Endothelial cell of hepatic sinusoid (primary cell): ENCODE data around the gene LMBR1.
"Not testable (repeated sequence)": the region's sequence is repeated elsewhere in the genome, so short reads cannot be mapped to it uniquely, and the experiment has no call there.

Source experiments
- in situ Hi-C: cut with HindIII; loops from 2 replicates; pipeline ENCODE4 v1.10.0; 2017; ENCODE audit warnings: low sequenced_read_pairs

LMBR1 gene

DNA sequence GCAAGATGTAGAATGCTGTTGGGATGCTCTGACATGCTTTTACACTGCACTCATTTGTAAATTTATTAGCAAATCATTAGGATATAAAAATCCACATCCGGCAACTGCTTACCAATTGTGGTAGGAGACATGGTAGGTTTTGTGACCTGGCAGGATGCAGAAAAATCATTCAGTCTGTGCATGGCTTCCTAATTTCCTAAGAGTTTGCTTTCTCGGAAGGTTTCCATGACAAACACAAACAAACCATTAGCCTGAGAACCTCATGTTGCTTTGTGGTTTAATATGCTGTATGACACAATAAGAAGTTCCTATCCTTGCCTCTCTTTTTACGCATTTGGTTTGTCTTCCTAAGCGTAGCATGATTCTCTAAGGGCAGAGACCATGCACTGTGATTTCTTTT, 14.7 kb upstream of the LMBR1 start:
- in situ Hi-C loops, result no loop called here

DNA sequence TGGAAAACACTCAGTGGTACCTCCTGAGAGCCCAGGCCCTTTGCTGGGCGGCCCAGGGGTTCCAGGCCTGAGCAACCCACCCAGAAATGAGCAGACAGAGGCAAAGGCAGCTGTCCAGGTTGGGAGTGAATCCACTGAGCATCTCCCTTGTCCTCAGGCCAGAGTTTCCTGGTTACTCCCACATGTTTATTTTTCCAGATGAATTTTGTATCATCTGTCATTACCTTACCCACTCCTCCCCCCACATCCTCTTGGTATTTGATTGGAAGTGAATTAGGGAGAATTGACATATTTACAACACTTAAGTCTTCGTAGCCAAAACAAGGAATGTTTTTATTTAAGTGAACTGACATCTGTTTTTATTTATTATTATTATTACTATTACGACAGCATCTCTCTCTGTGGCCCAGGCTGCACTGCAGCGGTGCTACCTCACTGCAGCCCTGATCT, 13.2 kb upstream of the LMBR1 start:
- in situ Hi-C loops, result no loop called here

DNA sequence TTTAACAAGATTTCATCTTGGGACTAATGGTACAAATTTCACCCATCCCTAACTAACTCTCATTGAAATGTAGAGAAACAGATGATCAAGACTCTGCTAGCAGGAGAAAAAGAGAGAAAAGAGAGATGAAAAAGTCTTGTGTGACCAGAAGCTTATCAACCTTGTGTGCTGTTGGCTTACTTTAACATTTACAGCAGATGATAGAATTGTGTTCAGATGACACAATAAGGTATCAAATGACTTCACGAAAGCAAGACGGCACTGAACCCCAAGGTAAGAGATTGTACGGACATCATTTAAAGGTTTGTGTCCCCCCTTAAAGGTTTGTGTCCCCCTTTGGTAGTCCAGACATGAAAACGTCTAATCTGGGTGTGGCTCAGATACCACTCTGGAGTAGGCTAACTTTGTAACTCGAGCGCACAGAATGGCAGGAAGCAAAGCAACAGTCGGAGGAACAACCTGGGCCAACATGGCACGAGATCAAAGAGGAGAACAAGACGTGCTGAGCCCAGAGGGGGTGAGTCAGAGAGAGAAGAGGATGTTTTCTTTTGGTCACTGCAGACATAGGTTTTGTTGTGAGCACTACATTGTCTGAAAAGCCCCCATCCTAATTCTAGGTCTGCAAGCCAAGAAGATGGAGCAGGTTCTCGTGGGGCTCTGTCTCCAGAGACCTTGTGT, 10.4 kb upstream of the LMBR1 start:
- in situ Hi-C loops, result no loop called here

DNA sequence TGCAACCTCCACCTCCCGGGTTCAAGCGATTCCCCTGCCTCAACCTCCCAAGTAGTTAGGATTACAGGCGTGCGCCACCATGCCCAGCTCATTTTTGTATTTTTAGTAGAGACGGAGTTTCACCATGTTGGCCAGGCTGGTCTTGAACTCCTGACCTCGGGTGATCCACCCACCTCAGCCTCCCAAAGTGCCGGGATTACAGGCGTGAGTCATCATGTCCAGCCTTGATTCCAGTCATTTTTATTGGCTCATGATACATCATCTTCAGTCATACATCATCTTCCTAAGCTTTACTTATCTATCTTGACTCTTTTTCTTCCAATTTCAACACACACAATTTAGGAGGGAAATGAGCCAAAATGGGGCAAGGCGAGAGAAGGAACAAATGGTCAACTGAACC, 7.1 kb upstream of the LMBR1 start:
- in situ Hi-C loops, result not testable (repeated sequence)

DNA sequence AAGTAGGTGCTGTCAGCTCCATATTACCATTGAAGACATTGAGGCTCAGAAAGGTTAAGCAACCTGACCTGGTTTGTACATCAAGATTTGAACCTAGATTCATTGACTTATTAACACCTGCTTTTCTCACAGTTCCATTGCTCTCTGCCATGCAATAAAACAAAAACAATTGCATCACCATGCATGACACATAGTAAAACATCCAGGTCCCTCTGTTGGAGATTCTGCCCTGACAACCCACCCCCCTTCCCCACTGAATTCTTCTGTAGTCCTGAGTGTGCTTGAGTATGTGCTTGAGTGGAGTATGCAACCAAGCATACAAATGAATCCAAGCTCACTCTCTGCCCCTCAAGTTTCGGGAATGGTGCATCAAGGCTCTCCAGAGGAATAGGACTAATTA, 6.0 kb upstream of the LMBR1 start:
- in situ Hi-C loops, result no loop called here

DNA sequence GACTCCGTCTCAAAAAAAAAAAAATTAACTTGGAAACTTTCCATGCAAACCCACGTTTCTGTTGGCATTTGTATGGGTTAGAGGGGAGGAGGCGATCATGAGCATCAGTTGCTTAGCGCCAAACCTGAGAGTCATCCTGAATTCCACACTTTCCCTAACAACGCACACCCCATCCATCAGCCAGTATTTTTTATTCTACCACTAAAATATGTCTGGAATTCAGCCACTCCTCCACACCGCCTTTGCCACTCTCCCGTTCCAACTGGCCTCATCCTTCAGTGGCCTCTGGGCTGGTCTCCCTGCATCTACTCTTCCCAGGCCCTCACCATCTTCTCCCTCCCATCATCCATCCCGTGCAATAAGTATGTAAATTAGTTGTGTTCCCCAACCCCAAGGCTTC, 4.7 kb upstream of the LMBR1 start:
- in situ Hi-C loops, result no loop called here

DNA sequence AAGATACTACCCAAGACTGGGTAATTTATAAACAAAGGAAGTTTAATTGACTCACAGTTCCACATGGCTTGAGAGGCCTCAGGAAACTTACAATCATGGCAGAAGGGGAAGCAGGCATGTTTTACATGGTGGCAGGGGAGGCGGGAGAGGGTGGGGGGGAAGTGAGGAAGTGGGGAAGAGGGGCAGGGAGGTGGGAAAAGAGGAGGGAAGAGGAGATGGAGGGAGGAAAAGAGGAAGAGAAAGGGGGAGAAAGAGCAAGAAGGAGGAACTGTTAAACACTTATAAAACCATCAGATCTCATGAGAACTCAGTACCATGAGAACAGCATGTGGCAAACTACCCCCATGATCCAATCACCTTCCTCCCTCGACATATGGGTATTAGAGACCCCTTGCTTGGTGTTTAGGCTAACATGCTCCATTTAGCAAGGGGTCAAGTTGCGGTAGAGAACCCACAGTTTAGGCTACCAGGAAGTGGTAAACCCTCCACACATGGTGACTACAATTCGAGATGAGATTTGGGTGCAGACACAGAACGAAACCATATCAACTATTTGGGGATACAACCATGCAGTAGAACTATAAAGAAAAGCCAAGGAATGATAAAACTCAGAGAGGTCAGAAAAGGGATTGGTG, 3.5 kb upstream of the LMBR1 start:
- in situ Hi-C loops, result no loop called here

DNA sequence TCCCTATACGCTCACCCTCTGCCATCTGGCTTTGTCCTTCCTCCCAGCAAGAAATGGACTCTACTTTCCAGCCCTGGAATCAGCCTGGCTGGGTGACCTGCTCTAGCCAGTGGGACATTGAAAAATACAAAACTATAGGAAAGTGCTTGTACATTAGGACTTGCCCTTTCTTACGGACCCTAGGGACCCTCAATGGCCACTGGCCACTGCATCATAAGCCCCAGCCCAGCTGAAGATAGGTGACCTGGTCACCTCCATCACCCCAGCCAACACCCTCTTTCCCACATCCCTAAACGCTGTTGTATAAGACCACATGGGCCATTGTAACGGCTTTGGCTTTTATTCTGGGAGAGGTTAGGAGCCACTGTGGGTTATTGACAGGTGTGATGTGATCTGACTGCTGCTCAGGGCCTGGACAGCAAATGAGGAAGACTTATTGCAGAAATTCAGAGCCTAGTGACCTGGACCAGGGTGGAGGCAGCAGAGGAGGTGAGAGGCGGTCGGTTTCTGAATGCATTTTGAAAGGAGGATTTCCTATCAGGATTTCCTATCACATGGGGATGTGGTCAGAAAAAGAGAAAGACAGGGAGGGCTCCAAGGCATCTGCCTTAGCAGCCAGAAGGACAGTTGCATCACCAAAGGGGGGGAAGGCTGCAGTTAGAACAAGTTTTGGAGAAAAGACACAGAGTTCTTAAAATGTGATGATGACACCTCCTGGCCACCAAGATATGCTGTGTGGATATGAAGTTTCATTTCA, 2.2 kb upstream of the LMBR1 start:
- in situ Hi-C loops, result no loop called here

DNA sequence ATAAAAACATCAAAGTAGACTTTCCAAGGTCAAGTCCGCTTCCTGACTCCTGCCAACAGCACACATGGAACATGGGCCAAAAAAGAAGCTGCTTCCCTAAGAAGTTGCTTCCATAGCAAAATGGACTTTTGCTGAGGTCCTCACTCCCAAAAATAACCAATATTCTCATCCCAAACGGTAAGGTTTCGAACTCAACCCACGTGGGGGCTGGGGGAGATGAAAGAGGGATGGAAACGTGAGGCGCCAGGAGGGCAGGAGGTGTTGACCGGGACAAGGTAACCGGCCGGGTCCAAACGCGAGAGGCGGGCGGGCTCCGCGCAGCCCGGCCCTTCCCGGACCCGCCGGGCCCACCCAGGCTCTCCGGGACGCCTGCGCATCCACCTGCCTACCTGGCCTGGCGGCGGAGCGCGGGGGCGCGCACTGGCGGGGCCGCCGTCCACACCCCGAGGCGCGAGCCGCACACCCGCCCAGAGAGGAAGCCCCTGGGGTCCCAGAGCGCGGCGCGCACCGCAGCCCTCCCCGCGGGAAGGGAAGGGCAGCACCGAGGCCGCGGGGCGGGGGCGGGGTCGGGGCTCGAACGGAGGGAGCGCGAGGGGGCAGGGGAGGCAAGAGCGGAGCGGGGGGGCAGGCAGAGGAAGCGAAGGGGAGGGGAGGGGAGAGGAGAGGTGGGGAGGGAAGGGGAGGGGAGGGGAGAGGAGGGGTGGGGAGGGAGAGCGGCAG, 742 bp downstream of the LMBR1 start:
- in situ Hi-C loops, result no loop called here

DNA sequence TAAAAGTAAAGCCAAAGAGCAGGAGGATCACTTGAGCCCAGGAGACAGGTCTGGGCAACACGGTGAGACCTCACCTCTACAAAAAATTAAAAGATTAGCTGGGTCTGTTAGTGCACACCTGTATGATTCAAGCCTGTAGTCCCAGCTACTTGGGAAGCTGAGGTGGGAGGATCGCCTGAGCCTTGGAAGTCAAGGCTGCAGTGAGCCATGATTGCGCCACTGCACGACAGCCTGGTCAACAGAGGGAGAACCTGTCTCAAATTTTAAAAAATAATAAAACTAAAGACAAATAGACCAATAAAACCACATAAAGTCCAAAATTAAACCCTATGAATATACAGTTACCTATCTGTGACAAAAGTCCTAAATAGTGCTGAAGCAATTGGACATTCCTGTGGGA, 3.2 kb downstream of the LMBR1 start:
- in situ Hi-C loops, result no loop called here

DNA sequence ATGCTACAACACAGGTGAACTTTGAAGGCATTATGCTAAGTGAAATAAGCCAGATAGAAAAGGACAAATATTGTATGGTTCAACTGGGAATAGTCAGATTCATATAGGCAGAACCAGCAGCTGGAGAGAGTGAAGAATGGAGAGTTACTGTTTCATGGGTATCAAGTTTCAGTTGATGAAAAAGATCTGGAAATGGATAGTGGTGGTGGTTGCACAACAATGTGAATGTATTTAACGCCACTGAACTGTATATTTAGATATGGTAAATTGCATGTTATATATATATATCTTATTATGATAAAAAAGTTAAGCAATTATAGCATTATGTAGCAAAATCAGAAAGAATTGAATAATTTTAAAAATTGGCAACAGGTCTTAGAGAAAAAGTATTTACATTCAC, 3.9 kb downstream of the LMBR1 start:
- in situ Hi-C loops, result no loop called here

DNA sequence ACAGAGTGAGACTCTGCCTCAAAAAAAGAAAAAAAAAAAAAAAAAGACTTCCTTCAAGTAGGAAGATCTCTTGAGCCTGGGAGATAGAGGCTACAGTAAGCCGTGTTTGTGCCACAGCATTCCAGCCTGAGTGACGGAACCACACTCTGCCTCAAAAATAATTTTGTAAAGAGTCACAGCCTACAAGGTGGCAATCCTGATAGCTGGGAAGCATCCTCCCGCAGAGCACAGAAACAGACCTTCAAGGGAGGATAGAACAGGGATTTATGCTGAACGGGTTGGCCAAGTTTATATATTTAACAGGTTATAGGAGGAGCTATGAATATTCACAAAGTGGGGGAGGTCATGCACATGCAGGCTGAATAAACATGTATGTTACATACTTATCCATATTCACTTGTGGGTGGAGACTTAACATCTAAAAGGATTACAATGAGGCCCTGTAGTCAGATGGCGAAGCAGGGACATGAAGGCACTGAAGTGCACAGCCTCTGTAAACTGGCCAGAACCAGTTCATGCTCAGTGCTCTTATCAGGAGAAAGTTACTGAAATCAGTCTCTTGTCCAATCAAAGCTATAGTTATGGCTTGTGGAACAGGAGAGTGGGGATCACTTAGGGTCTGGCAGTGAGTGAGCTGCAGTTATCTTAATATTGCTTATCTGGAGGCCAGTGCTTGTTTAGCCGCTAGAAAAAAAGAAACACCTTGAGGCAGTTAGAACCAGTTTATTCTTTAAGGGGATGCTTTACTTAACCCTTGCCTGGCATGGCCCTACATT, 6.8 kb downstream of the LMBR1 start:
- in situ Hi-C loops, result no loop called here

DNA sequence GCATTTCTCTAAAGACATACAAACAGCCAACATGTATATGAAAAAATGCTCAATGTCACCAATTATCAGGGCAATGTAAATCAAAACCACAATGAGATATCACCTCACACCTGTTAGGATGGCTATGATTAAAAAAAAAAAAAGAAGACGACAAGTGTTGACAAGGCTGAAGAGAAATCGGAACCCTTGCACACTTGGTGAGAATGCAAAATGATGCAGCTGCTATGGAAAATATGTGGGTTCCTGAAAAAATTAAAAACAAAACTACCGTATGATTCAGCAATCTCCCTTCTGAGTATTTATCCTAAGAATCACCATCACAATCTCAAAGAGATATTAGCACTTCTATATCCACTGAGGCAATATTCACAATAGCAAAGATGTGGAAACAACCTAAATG, 11.3 kb downstream of the LMBR1 start:
- in situ Hi-C loops, result no loop called here

DNA sequence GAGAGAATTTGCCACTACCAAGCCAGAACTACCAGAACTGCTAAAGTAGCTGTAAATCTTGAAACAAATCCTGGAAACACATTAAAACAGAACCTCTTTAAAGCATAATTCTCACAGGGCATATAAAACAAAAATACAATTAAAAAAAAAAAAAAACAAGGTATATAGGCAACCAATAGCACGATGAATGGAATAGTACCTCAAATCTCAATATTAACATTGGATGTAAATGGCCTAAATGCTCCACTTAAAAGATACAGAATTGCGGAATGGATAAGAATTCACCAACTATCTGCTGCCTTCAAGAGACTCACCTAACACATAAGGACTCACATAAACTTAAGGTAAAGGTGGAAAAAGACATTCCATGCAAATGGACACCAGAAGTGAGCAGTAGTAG, 17.2 kb downstream of the LMBR1 start:
- in situ Hi-C loops, result no loop called here

DNA sequence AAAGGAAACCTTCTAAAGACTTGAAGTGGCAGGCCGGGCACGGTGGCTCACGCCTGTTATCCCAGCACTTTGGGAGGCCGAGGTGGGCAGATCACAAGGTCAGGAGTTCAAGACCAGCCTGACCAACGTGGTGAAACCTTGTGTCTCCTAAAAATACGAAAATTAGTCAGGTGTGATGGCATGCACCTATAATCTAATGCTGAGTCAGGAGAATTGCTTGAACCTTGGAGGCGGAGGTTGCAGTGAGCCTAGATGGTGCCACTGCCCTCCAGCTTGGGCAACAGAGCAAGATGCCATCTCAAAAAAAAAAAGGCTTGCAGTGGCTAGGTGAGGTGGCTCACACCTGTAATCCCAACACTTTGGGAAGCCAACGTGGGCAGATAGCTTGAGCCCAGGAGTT, 24.6 kb downstream of the LMBR1 start:
- in situ Hi-C loops, result not testable (repeated sequence)

DNA sequence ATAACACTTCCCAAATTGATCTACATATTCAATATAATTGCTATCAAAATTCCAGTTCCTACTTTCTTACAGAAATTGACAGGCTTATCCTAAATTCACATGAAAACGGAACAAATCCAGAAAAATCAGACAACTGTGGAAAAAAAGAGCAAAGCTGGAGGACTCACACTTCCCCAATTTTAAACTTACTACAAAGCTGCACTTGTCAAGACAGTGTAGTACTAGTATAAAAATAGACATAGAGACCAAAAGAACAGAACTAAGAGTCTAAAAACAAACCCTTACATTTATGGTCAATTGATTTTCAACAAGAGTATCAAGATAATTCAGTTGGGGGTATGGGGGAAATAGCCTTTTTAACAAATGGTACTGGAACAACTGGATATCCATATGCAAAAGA, 27.5 kb downstream of the LMBR1 start:
- in situ Hi-C loops, result no loop called here

DNA sequence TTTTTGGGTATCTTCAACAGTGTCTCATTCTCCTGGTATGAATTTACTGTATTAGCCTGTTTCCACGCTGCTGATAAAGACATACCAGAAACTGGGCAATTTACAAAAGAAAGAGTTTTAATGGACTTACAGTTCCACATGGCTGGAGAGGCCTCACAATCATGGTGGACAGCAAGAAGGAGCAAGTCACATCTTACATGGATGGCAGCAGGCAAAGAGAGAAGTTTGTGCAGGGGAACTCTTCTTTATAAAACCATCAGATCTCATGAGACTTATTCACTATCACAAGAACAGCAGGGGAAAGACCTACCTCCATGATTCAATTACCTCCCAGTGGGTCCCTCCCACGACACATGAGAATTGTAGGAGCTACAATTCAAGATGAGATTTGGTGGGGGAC, 31.0 kb downstream of the LMBR1 start:
- in situ Hi-C loops, result not testable (repeated sequence)

DNA sequence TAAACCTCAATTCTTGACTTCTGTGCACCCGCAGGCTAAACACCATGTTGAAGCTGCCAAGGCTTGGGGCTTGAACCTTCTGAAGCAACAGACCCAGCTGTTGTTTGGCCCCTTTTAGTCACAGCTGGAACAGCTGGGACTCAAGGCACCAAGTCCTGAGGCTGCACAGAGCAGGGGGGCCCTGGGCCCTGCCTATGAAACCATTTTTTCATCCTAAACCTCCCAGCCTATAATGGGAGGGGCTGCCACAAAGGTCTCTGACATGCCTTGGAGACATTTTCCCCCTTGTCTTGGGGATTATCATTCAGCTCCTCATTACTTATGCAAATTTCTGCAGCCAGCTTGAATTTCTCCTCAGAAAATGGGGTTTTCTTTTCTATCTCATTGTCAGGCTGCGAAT, 31.8 kb downstream of the LMBR1 start:
- in situ Hi-C loops, result no loop called here

DNA sequence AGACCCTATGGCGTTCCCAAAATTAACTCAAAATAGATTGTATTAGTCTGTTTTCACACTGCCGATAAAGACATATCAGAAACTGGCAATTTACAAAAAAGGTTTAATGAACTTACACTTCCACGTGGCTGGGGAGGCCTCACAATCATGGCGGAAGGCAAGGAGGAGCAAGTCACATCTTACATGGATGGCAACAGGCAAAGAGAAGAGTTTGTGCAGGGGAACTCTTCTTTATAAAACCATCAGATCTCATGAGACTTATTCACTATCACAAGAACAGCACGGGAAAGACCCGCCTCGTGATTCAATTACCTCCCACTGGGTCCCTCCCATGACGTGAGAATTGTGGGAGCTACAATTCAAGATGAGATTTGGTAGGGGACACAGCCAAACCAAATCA, 32.9 kb downstream of the LMBR1 start:
- in situ Hi-C loops, result not testable (repeated sequence)

DNA sequence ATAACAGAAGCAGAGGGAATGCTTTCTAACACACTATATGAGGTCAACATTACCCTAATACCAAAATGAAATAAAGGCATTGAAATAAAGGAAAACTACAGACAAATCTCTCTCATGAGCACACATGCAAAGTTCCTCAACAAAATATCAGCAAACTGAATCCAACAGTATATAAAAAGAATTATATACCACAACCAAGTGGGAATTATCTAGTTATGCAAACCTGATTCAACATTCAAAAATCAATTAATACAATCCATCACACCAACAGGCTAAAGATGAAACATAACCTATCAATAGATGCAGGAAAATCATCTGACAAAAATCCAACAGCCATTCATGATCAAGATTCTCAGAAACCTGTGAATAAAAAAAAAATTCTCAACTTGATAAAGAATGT, 34.5 kb downstream of the LMBR1 start:
- in situ Hi-C loops, result no loop called here

DNA sequence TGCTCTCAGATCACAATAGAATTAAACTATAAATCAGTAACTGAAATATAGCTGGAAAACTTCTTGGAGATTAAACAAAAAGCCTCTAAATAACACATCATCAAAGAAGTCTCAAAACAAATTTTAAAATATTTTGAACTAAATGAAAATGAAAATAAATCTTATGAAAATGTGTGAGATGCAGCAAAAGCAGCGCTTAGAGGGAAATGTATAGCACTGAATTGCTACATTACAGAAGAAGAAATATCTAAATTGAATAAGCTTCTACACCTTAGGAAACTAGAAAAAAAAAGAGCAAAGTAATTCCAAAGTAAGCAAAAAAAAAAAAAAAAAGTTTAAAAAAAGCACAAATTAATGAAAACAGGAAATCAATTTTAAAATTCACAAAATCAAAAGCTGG, 35.2 kb downstream of the LMBR1 start:
- in situ Hi-C loops, result no loop called here
